GM12801 (cell line): ENCODE results near the gene PSRC1.

Experiments
- CTCF ChIP-seq: IDR thresholded peaks from one replicate; pipeline ENCODE4 v1.5.1; 2011; ENCODE audit warnings: control low read depth; ENCODE audit not compliant: insufficient read length; ENCODE audit errors: extremely low read depth

Gene PSRC1

GRCh38 chr1:109257682-109258421 lies 25.1 kb downstream of the PSRC1 start:
- TF ChIP-seq CTCF = no peak

DNA sequence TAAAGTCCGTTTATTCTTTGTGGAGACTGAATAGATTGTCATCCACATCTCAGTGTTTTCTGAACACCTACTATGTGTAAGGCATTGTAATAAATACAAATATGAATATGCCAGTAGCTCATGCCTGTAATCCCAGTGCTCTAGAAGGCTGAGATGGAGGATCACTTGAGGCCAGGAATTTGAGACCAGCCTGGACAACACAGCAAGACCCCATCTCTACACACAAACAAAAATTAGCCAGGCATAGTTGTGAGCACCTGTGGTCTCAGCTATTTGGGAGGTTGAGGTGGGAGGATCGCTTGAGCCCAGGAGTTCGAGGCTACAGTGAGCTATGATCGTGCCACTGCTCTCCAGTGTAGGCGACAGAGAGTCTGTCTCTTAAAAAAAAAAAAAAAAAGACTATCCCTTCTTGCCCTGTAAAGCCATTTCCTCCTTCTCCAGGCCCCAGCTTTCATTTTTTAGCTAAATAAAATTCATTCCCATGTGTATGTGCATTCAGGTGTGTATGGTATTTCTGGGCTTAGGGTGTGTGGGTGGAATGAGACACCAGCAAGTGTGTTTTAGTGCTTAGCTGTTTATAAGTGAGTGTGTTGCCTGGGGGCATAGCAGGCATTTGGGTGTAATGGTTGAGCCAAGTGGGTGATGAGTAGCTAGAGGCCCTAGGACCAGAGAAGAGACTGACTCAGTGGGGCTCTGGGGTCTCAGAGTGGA lies 25.8 kb downstream of the PSRC1 start:
- no peak for TF ChIP-seq CTCF

DNA sequence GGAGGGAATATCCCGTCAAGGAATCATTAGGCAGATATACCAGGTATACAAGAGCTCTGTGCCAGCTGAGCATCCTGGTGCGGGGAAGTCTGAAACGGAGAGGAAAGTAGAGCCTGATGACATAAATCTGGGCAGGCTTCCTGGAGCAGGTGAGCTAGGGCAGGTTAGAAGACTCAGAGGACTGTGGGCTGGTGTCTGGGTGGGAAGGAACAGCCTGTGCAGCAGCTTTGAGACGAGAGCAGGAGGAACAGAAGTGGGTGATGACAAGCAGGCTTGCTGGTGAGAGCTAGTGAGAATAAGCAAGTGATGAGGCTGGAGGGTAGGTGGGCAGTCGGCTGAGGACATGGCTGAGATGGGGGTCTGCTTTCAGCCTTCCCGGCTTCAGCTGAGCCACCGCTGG lies 26.9 kb downstream of the PSRC1 start:
- TF ChIP-seq CTCF = no peak

GRCh38 chr1:109255678-109256077 lies 27.3 kb downstream of the PSRC1 start:
- TF ChIP-seq CTCF = no peak

DNA sequence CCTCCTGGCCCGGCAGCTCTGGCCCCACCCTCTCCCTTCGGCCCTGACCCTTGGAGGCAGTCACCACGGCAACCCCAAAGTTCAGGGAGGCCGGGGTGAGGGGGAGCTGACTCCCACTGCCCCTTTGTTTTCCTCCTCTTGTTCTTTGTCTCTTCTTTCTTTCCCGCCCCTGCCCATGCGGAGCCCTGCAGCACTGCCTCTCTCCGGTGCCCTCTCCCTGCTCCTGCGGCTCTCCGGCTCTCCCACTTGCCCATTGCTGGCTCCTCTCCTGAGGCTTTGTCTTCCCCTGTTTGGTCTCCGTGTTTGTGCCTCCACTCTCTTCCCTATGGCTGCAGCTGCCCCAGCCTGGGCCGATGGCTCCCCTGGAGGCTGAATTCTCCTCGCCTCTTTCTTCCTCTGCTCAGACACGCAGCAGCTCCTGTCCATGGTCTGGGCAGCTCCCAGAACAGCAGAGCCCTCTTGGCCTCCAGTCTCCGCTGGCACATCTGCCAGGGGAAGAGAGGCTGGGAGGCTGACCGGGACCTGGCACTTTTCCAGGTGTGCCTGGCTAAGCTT lies 27.8 kb downstream of the PSRC1 start:
- TF ChIP-seq CTCF = no peak

DNA sequence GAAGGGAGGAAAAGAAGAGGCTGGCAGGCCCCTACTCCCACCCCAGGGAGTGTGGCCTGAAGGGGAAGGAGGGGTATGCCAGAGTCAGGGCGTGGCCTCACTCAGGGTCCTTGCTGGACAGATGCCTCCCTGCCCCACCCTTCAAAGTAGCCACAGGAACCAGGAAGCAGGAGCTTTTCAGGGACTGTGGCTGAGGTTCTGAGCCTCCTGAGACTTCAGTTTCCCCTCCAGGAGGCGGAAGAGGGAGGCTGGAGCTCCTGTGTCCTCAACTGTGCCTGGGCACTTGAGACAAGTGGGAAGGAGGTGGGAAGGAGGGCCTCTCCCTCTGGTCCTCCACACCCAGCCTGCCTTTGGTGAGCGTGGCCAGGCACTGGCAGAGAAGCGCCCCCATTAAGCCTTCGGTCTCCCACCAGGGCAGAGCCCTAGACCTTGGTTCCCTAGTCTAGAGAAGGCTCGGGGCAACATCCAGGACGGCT lies 28.3 kb downstream of the PSRC1 start:
- TF ChIP-seq CTCF = no peak

GRCh38 chr1:109253803-109254620 lies 28.9 kb downstream of the PSRC1 start:
- no peak for TF ChIP-seq CTCF
